Measurements from ENCODE around the gene BMP10.

BMP10 gene

GRCh38 chr2:68889021-68889420 is 17.8 kb upstream of the BMP10 start:
- Histone ChIP-seq H3K9ac (ENCODE audit: low read depth, low read length) (no peak overlapping the region), H3K36me3 (ENCODE audit: control insufficient read depth, insufficient read depth, low read length) (no peaks in the 10 kb centered on the region), H3K4me3 (ENCODE audit: low read depth, low read length) (no peak overlapping the region), H3K9me3 (ENCODE audit: control insufficient read depth, insufficient read depth, low read length) (no peaks in the 10 kb centered on the region), H3K4me1 (ENCODE audit: control insufficient read depth, insufficient read depth, low read length) (no peaks in the 10 kb centered on the region), H3K27me3 (ENCODE audit: control insufficient read depth, insufficient read depth, low read length) (no peaks in the 10 kb centered on the region)

GRCh38 chr2:68888038-68888704 is 17.0 kb upstream of the BMP10 start:
- Histone ChIP-seq H3K9ac (ENCODE audit: low read depth, low read length) (no peak overlapping the region), H3K36me3 (ENCODE audit: control insufficient read depth, insufficient read depth, low read length) (no peaks in the 10 kb centered on the region), H3K27me3 (ENCODE audit: control insufficient read depth, insufficient read depth, low read length) (no peaks in the 10 kb centered on the region), H3K4me1 (ENCODE audit: control insufficient read depth, insufficient read depth, low read length) (no peaks in the 10 kb centered on the region), H3K9me3 (ENCODE audit: control insufficient read depth, insufficient read depth, low read length) (no peaks in the 10 kb centered on the region), H3K4me3 (ENCODE audit: low read depth, low read length) (no peak overlapping the region)

GRCh38 chr2:68885811-68886075 is 14.5 kb upstream of the BMP10 start:
- no peaks in the 10 kb centered on the region for H3K27me3 ChIP-seq (ENCODE audit: control insufficient read depth, insufficient read depth, low read length)
- no peaks in the 10 kb centered on the region for H3K36me3 ChIP-seq (ENCODE audit: control insufficient read depth, insufficient read depth, low read length)
- H3K9ac ChIP-seq (ENCODE audit: low read depth, low read length) = no peak overlapping the region
- H3K4me1 ChIP-seq (ENCODE audit: control insufficient read depth, insufficient read depth, low read length) = no peaks in the 10 kb centered on the region
- no peaks in the 10 kb centered on the region for H3K9me3 ChIP-seq (ENCODE audit: control insufficient read depth, insufficient read depth, low read length)
- no peak overlapping the region for H3K4me3 ChIP-seq (ENCODE audit: low read depth, low read length)

DNA sequence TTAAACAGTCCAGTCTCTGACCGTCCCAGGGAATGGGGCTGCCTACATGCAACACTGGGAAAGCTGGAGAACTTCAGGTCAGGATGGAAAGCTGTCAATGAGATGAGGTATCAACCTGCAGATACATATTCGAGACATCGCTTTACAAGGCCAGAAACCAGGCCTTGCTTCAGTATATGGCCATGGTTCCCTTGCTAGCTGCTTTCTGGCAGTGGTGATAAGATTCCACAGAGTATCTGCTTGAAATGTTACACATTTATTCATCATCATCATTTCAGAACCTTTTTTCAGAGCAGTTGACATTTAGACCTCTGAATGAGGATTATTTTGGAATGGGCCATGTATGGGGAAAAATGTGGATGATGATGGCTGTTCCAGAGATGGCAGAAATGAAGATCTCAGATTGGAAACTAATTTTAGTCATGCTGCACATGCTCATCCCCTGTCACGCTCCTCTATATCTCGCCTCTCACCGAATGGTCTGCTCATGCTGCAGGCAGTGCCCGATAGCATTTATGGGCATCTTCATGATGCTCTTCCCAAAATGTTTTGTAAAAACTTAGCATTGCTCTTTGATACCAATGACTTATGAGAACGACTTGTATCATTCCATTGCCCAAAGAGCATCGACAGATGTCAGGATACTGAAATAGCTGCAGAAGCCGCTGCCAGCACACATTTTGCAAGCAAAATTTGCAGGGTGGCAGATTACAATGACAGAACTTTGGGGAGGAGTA is 14.0 kb upstream of the BMP10 start:
- Histone ChIP-seq H3K9me3 (ENCODE audit: control insufficient read depth, insufficient read depth, low read length) (no peaks in the 10 kb centered on the region), H3K9ac (ENCODE audit: low read depth, low read length) (no peak overlapping the region), H3K36me3 (ENCODE audit: control insufficient read depth, insufficient read depth, low read length) (no peaks in the 10 kb centered on the region), H3K4me3 (ENCODE audit: low read depth, low read length) (no peak overlapping the region), H3K27me3 (ENCODE audit: control insufficient read depth, insufficient read depth, low read length) (no peaks in the 10 kb centered on the region), H3K4me1 (ENCODE audit: control insufficient read depth, insufficient read depth, low read length) (no peaks in the 10 kb centered on the region)

- H3K9ac ChIP-seq (ENCODE audit: low read depth, low read length) = no peak overlapping the region
Measured at GRCh38 chr2:68880213-68880612, 9.0 kb upstream of the BMP10 start.

DNA sequence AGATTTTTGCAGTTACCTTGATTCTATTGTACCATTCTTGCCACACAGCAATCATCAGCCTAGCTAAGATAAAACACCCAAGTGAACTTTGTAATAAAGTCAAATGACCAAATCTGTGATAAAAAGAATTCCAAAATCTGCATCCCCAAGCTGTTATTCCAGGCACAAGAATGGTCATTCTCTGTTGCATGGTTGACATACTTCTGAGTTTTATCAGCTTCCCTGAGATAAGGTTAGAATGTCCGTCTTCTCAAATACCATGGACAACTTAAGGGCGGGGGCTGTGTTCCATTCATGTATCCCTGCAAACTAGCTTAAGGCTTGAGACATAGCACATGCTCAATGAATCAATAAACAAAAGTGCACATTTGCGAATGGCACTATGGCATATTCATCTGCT is 8.1 kb upstream of the BMP10 start:
- no peak overlapping the region for H3K4me3 ChIP-seq (ENCODE audit: low read depth, low read length)
- H3K4me1 ChIP-seq (ENCODE audit: control insufficient read depth, insufficient read depth, low read length) = no peaks in the 10 kb centered on the region
- no peak overlapping the region for H3K9ac ChIP-seq (ENCODE audit: low read depth, low read length)
- H3K27me3 ChIP-seq (ENCODE audit: control insufficient read depth, insufficient read depth, low read length) = no peaks in the 10 kb centered on the region
- no peaks in the 10 kb centered on the region for H3K9me3 ChIP-seq (ENCODE audit: control insufficient read depth, insufficient read depth, low read length)
- no peaks in the 10 kb centered on the region for H3K36me3 ChIP-seq (ENCODE audit: control insufficient read depth, insufficient read depth, low read length)

More at GRCh38 chr2:68880213-68880612, 9.0 kb upstream of the BMP10 start:
- H3K27me3 ChIP-seq (ENCODE audit: control insufficient read depth, insufficient read depth, low read length) = no peaks in the 10 kb centered on the region
- no peaks in the 10 kb centered on the region for H3K4me1 ChIP-seq (ENCODE audit: control insufficient read depth, insufficient read depth, low read length)
- no peaks in the 10 kb centered on the region for H3K36me3 ChIP-seq (ENCODE audit: control insufficient read depth, insufficient read depth, low read length)
- no peaks in the 10 kb centered on the region for H3K9me3 ChIP-seq (ENCODE audit: control insufficient read depth, insufficient read depth, low read length)
- no peak overlapping the region for H3K4me3 ChIP-seq (ENCODE audit: low read depth, low read length)

DNA sequence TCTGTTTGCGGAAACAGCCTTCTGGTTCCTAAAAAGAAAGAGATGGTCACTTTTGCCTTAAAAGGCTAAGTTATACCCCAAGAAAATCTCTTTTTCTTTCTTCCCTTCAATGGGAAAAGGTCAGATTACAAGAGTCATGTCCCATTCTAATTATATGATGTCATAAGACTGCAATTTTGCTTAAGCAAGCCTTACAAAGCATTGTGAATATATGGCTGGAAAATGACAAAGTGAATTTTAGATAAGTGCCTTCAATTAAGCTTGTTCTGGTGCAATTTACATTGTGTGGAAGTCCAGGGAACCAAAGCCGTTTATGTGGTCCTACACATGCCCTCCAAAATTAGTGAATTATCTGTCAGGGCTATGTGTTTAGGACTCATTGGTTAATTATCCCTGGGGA is 7.6 kb upstream of the BMP10 start:
- Histone ChIP-seq H3K27me3 (ENCODE audit: control insufficient read depth, insufficient read depth, low read length) (no peaks in the 10 kb centered on the region), H3K36me3 (ENCODE audit: control insufficient read depth, insufficient read depth, low read length) (no peaks in the 10 kb centered on the region), H3K4me1 (ENCODE audit: control insufficient read depth, insufficient read depth, low read length) (no peaks in the 10 kb centered on the region), H3K9ac (ENCODE audit: low read depth, low read length) (no peak overlapping the region), H3K9me3 (ENCODE audit: control insufficient read depth, insufficient read depth, low read length) (no peaks in the 10 kb centered on the region), H3K4me3 (ENCODE audit: low read depth, low read length) (no peak overlapping the region)

- Histone ChIP-seq H3K9me3 (ENCODE audit: control insufficient read depth, insufficient read depth, low read length) (no peaks in the 10 kb centered on the region), H3K27me3 (ENCODE audit: control insufficient read depth, insufficient read depth, low read length) (no peaks in the 10 kb centered on the region), H3K36me3 (ENCODE audit: control insufficient read depth, insufficient read depth, low read length) (no peaks in the 10 kb centered on the region), H3K9ac (ENCODE audit: low read depth, low read length) (no peak overlapping the region), H3K4me3 (ENCODE audit: low read depth, low read length) (no peak overlapping the region), H3K4me1 (ENCODE audit: control insufficient read depth, insufficient read depth, low read length) (no peaks in the 10 kb centered on the region)
Measured at GRCh38 chr2:68878071-68878711, 7.0 kb upstream of the BMP10 start.

- Histone ChIP-seq H3K4me3 (ENCODE audit: low read depth, low read length) (no peak overlapping the region), H3K36me3 (ENCODE audit: control insufficient read depth, insufficient read depth, low read length) (no peaks in the 10 kb centered on the region), H3K4me1 (ENCODE audit: control insufficient read depth, insufficient read depth, low read length) (no peaks in the 10 kb centered on the region), H3K27me3 (ENCODE audit: control insufficient read depth, insufficient read depth, low read length) (no peaks in the 10 kb centered on the region), H3K9me3 (ENCODE audit: control insufficient read depth, insufficient read depth, low read length) (no peaks in the 10 kb centered on the region), H3K9ac (ENCODE audit: low read depth, low read length) (no peak overlapping the region)
Measured at GRCh38 chr2:68877079-68877772, 6.0 kb upstream of the BMP10 start.

DNA sequence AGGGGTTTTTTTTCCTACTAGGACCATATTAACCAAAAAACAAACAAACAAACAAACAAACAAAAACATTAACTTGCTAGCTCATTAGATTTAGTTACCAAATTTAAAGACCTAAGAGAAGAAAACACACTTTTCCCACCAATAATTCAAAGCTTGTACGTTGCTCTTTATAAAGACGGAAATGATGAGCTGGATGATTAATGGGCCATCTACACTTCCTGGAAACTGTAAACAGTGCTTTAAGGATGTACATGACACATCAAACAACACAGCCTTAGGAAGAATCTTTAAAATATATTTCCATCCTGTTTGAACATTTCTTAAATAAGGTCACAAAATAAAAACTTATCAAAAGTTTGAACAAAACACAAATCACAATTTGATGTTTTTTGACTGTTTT is 982 bp downstream of the BMP10 start:
- Histone ChIP-seq H3K9ac (ENCODE audit: low read depth, low read length) (no peak overlapping the region), H3K9me3 (ENCODE audit: control insufficient read depth, insufficient read depth, low read length) (no peaks in the 10 kb centered on the region), H3K4me3 (ENCODE audit: low read depth, low read length) (no peak overlapping the region), H3K27me3 (ENCODE audit: control insufficient read depth, insufficient read depth, low read length) (no peaks in the 10 kb centered on the region), H3K36me3 (ENCODE audit: control insufficient read depth, insufficient read depth, low read length) (no peaks in the 10 kb centered on the region), H3K4me1 (ENCODE audit: control insufficient read depth, insufficient read depth, low read length) (no peaks in the 10 kb centered on the region)

DNA sequence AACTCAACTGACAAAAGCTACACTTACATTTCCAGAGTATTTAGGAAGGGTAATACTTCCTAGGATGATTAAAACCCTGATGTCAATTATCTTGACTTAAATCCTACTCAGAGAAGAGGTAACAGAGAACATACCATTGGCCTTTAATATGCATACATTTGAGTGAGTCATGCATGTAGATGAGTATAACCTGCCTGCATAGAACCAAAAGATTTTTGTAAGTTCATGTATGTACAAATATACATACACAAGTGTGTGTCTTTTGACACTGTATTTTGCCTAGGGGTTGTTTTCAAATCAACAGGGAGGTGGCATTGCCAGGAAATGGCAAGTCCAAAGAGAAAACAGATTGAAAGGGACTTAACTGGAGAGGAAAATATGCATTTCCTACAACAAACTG is 6.1 kb downstream of the BMP10 start:
- Histone ChIP-seq H3K9me3 (ENCODE audit: control insufficient read depth, insufficient read depth, low read length) (no peaks in the 10 kb centered on the region), H3K9ac (ENCODE audit: low read depth, low read length) (no peak overlapping the region), H3K36me3 (ENCODE audit: control insufficient read depth, insufficient read depth, low read length) (no peaks in the 10 kb centered on the region), H3K4me1 (ENCODE audit: control insufficient read depth, insufficient read depth, low read length) (no peaks in the 10 kb centered on the region), H3K27me3 (ENCODE audit: control insufficient read depth, insufficient read depth, low read length) (peaks cover 3% of the 10 kb centered on the region), H3K4me3 (ENCODE audit: low read depth, low read length) (no peak overlapping the region)

GRCh38 chr2:68863996-68864395 is 7.2 kb downstream of the BMP10 start:
- Histone ChIP-seq H3K36me3 (ENCODE audit: control insufficient read depth, insufficient read depth, low read length) (no peaks in the 10 kb centered on the region), H3K27me3 (ENCODE audit: control insufficient read depth, insufficient read depth, low read length) (peaks cover 3% of the 10 kb centered on the region), H3K9ac (ENCODE audit: low read depth, low read length) (no peak overlapping the region), H3K9me3 (ENCODE audit: control insufficient read depth, insufficient read depth, low read length) (no peaks in the 10 kb centered on the region), H3K4me1 (ENCODE audit: control insufficient read depth, insufficient read depth, low read length) (no peaks in the 10 kb centered on the region), H3K4me3 (ENCODE audit: low read depth, low read length) (no peak overlapping the region)
